ENCODE results near the gene MAP3K13.

The MAP3K13 gene

GRCh38 chr3:185479373-185479945 is 116.5 kb downstream of the MAP3K13 start:
- TF ChIP-seq ZFX (IDR thresholded peaks at IDR 0.05; ENCODE audit: borderline replicate concordance) (no peak), CTCF (IDR thresholded peaks at IDR 0.05) (no peak)
- H3K27ac ChIP-seq, result no peak overlapping the region

- H3K27ac ChIP-seq, result no peak overlapping the region
- TF ChIP-seq CTCF (IDR thresholded peaks at IDR 0.05), result no peak
- TF ChIP-seq ZFX (IDR thresholded peaks at IDR 0.05; ENCODE audit: borderline replicate concordance), result no peak
Measured at GRCh38 chr3:185484296-185484695, 121.4 kb downstream of the MAP3K13 start.

DNA sequence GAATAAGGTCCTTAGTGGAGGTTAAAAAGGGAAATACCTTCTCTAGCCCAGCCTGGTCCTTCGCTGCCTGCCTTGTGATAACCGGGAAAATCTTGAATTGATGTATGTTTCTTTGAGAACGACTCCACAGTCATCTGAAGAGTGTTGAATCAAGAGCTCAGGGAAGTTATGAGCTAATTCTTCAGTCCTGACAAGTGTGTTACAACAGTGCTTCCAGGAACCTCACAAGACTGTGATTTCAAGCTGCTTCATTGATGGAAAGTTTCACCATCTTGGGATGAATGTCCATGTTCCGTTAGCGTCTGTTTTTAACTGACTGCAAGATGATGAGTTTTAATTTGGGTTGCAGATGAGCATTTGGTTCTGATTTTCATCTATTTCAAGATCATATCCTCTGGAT is 123.5 kb downstream of the MAP3K13 start:
- H3K27ac ChIP-seq, result no peak overlapping the region
- no peak for TF ChIP-seq CTCF (IDR thresholded peaks at IDR 0.05)

DNA sequence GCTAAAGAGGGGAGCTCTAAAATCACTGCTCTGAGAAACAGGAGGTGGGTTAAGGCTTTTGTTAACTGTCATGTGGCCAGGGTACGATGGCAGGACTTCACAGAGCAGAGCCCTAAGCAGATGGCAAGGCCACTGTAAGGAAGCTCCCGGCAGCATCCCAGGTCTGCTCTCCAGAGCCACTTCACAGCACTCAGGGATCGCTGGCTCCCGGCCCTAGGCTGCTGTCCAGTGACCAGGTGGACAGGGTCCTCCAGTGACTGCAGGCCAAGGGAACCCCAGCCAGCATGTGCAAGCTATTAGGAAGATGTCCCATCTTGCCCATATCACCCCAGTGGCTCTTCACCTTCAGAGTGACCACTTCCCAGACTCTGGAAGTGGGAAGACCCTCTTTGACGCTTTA is 125.5 kb downstream of the MAP3K13 start:
- H3K27ac ChIP-seq, result no peak overlapping the region
- TF ChIP-seq CTCF (IDR thresholded peaks at IDR 0.05) (no peak), ZFX (IDR thresholded peaks at IDR 0.05; ENCODE audit: borderline replicate concordance) (no peak)

- no peak for TF ChIP-seq ZFX (IDR thresholded peaks at IDR 0.05; ENCODE audit: borderline replicate concordance)
- no peak for TF ChIP-seq CTCF (IDR thresholded peaks at IDR 0.05)
- no peak overlapping the region for H3K27ac ChIP-seq
Measured at GRCh38 chr3:185489462-185489861, 126.5 kb downstream of the MAP3K13 start.

- no peak for TF ChIP-seq CTCF (IDR thresholded peaks at IDR 0.05)
- no peak overlapping the region for H3K27ac ChIP-seq
Measured at GRCh38 chr3:185490241-185490640, 127.3 kb downstream of the MAP3K13 start.

- peak within 1 kb of the TSS; percentile 72 for H3K27ac ChIP-seq
- TF ChIP-seq CTCF (IDR thresholded peaks at IDR 0.05) (no peak; the same call in 1 of the 2 replicates), ZFX (IDR thresholded peaks at IDR 0.05; ENCODE audit: borderline replicate concordance) (no peak)
Measured at GRCh38 chr3:185498503-185499396, 135.8 kb downstream of the MAP3K13 start, which contains the start of gene TMEM41A. TSS of gene TMEM41A (minus strand) at chr3:185499035. CDS start at chr3:185498961, 74 bp downstream.

Data from 22Rv1 (cell line).